Osteoblast (primary cell): ENCODE measurements around the gene TFAP2B. TPM values are rescaled to one million over a fixed set of nuclear protein-coding genes. Genes with fewer than 3 reads are reported as not detected.

Source experiments
- DNase-seq: peaks from one replicate; pipeline ENCODE4 v3.0.0; 2011; ENCODE audit warnings: low spot score, mixed read lengths; ENCODE audit not compliant: insufficient read length; ENCODE audit errors: missing footprints
- H2AFZ ChIP-seq: 2 replicates; pipeline ENCODE4 v1.6.0; 2011; ENCODE audit warnings: mild to moderate bottlenecking, low read length
- H3K27ac ChIP-seq: 2 replicates; pipeline ENCODE4 v1.5.1; 2011; ENCODE audit warnings: mild to moderate bottlenecking, low read depth, low read length, moderate library complexity
- H3K27me3 ChIP-seq: 2 replicates; pipeline ENCODE4 v1.6.0; 2012; ENCODE audit warnings: mild to moderate bottlenecking, control low read depth, inconsistent platforms, low read length, moderate library complexity; ENCODE audit not compliant: insufficient read depth
- H3K36me3 ChIP-seq: 2 replicates; pipeline ENCODE4 v1.5.1; 2011; ENCODE audit warnings: mild to moderate bottlenecking, low read length, control low read depth, moderate library complexity; ENCODE audit not compliant: insufficient read depth
- H3K4me1 ChIP-seq: 2 replicates; pipeline ENCODE4 v1.5.1; 2011; ENCODE audit warnings: mild to moderate bottlenecking, low read length, control low read depth, moderate library complexity; ENCODE audit not compliant: insufficient read depth
- H3K4me2 ChIP-seq: 2 replicates; pipeline ENCODE4 v1.6.0; 2011; ENCODE audit warnings: mild to moderate bottlenecking, low read length; ENCODE audit not compliant: insufficient read depth
- H3K4me3 ChIP-seq: fragments of 200-600 bp; sonication (generic); 3 replicates; pipeline ENCODE4 v1.5.1; 2012; ENCODE audit warnings: mild to moderate bottlenecking, low read length, inconsistent platforms; ENCODE audit not compliant: insufficient read depth
- H3K79me2 ChIP-seq: 2 replicates; pipeline ENCODE4 v1.6.0; 2012; ENCODE audit warnings: mild to moderate bottlenecking, low read length, control low read depth, inconsistent platforms; ENCODE audit not compliant: insufficient read depth
- H3K9me3 ChIP-seq: 2 replicates; pipeline ENCODE4 v1.5.1; 2011; ENCODE audit warnings: low read depth, low read length, control low read depth
- H4K20me1 ChIP-seq: 2 replicates; pipeline ENCODE4 v1.6.0; 2012; ENCODE audit warnings: mild to moderate bottlenecking, low read length, control low read depth; ENCODE audit not compliant: insufficient read depth
- CTCF ChIP-seq: IDR thresholded peaks from 2 replicates; pipeline ENCODE4 v1.5.1; 2011; ENCODE audit warnings: mild to moderate bottlenecking, low read depth, low read length, moderate library complexity; ENCODE audit errors: extremely low read depth
- total RNA-seq: library from RNA; depleted of rRNA; stranded (reverse); fragments of >200 nt; gene quantifications from 2 replicates; pipeline ENCODE4 v1.2.3, GENCODE V29; 2012

The TFAP2B gene
- total RNA-seq, 1 donor = not detected

- Histone ChIP-seq H4K20me1 (no peaks in the 10 kb centered on the region), H3K4me2 (no peak overlapping the region), H3K9me3 (no peaks in the 10 kb centered on the region), H3K27ac (no peak overlapping the region), H2AFZ (no peak overlapping the region), H3K4me1 (peaks cover under 1% of the 10 kb centered on the region), H3K4me3 (no peak overlapping the region), H3K36me3 (no peaks in the 10 kb centered on the region), H3K79me2 (no peaks in the 10 kb centered on the region), H3K27me3 (peaks cover 87% of the 10 kb centered on the region)
- DNase-seq = no peak
- TF ChIP-seq CTCF = no peak
These were observed 2.2 kb downstream of the TFAP2B start for GRCh38 chr6:50820869-50821264.

GRCh38 chr6:50821441-50822077, 2.9 kb downstream of the TFAP2B start:
- no peak for DNase-seq
- no peaks in the 10 kb centered on the region for H3K4me1 ChIP-seq
- no peaks in the 10 kb centered on the region for H3K79me2 ChIP-seq
- no peak for TF ChIP-seq CTCF
- H3K4me3 ChIP-seq = no peak overlapping the region
- H3K36me3 ChIP-seq = no peaks in the 10 kb centered on the region
- no peak overlapping the region for H3K4me2 ChIP-seq
- no peaks in the 10 kb centered on the region for H3K9me3 ChIP-seq
- H3K27me3 ChIP-seq = peaks cover 92% of the 10 kb centered on the region
- no peak overlapping the region for H2AFZ ChIP-seq
- H3K27ac ChIP-seq = no peak overlapping the region
- H4K20me1 ChIP-seq = no peaks in the 10 kb centered on the region

- TF ChIP-seq CTCF = no peak
- H3K27me3 ChIP-seq = peaks cover 86% of the 10 kb centered on the region
- no peaks in the 10 kb centered on the region for H3K79me2 ChIP-seq
- no peaks in the 10 kb centered on the region for H3K9me3 ChIP-seq
- no peak overlapping the region for H3K27ac ChIP-seq
- H3K4me3 ChIP-seq = no peak overlapping the region
- no peaks in the 10 kb centered on the region for H3K36me3 ChIP-seq
- no peaks in the 10 kb centered on the region for H3K4me1 ChIP-seq
- H2AFZ ChIP-seq = no peak overlapping the region
- DNase-seq = no peak
- no peak overlapping the region for H3K4me2 ChIP-seq
- H4K20me1 ChIP-seq = no peaks in the 10 kb centered on the region
These were observed 3.4 kb downstream of the TFAP2B start for GRCh38 chr6:50822078-50822476.

- no peak for TF ChIP-seq CTCF
- Histone ChIP-seq H3K4me3 (no peak overlapping the region), H3K27me3 (peaks cover 75% of the 10 kb centered on the region)
These were observed 4.6 kb downstream of the TFAP2B start for GRCh38 chr6:50823094-50823920.

More at GRCh38 chr6:50823094-50823920, 4.6 kb downstream of the TFAP2B start:
- Histone ChIP-seq H3K9me3 (no peaks in the 10 kb centered on the region), H3K4me1 (no peaks in the 10 kb centered on the region), H3K4me2 (no peak overlapping the region), H3K27ac (no peak overlapping the region), H4K20me1 (no peaks in the 10 kb centered on the region), H3K36me3 (no peaks in the 10 kb centered on the region), H2AFZ (no peak overlapping the region), H3K79me2 (no peaks in the 10 kb centered on the region)
- no peak for DNase-seq
